Peyer's patch (tissue), 4 donors: ENCODE data around the gene FOXP4.

Source experiments
- POLR2A ChIP-seq, 2 donors: fragments of 450-650 bp; IDR thresholded peaks; one replicate each; pipeline ENCODE4 v1.5.1; 2017; ENCODE audit warnings: antibody characterized with exemption in 2 of 2, mild to moderate bottlenecking in 2 of 2, moderate library complexity in 2 of 2
- TF ChIP-seq, protein P1 (sequence below), 6 experiments: fragments of 450-650 bp in 4 of 6; fragments of 200-600 bp in 2 of 6; sonication (generic) in 1 of 6; IDR thresholded peaks; one replicate each; pipeline ENCODE4 v1.5.1; 2017 to 2019; ENCODE audit warnings: antibody characterized with exemption in 6 of 6, mild to moderate bottlenecking in 3 of 6, moderate library complexity in 1 of 6

DNA sequence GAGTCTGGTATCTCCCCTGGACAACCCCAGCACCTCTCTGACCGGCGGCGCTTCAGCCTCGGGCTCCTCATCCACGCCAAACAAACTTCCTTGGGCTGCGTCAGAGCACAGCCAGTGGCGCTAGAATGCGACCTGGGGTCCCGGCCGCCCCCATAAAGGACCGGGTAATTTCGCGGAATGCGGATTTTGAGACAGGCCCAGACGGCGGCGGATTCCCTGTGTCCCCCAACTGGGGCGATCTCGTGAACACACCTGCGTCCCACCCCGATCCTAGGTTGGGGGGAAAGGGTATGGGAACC is 1.6 kb downstream of the FOXP4 start:
- TF ChIP-seq, protein P1, sequence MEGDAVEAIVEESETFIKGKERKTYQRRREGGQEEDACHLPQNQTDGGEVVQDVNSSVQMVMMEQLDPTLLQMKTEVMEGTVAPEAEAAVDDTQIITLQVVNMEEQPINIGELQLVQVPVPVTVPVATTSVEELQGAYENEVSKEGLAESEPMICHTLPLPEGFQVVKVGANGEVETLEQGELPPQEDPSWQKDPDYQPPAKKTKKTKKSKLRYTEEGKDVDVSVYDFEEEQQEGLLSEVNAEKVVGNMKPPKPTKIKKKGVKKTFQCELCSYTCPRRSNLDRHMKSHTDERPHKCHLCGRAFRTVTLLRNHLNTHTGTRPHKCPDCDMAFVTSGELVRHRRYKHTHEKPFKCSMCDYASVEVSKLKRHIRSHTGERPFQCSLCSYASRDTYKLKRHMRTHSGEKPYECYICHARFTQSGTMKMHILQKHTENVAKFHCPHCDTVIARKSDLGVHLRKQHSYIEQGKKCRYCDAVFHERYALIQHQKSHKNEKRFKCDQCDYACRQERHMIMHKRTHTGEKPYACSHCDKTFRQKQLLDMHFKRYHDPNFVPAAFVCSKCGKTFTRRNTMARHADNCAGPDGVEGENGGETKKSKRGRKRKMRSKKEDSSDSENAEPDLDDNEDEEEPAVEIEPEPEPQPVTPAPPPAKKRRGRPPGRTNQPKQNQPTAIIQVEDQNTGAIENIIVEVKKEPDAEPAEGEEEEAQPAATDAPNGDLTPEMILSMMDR (IDR thresholded peaks at IDR 0.05) = no peak
- TF ChIP-seq POLR2A (IDR thresholded peaks at IDR 0.05) = no peak
